A549 (cell line): ENCODE results near the gene VEZT. TPM values are rescaled to one million over a fixed set of nuclear protein-coding genes. Genes with fewer than 3 reads are reported as not detected.

Source experiments
- ATAC-seq, 2 experiments: fragments of 200-7000 bp in 1 of 2; fragments of >200 bp in 1 of 2; cut with Nextera tagmentation in 1 of 2; cut with Tn5 transposase in 1 of 2; 3 replicates each; pipeline versions ENCODE4 v1.8.0 to v1.9.1; 2018 to 2020; ENCODE audit warnings: mild to moderate bottlenecking in 1 of 2, moderate library complexity in 1 of 2
- CTCF ChIA-PET: fragments of 300-600 bp; sonication (Branson Sonifier 250); formaldehyde crosslinking; extraction: SDS; loops from one replicate; lab custom pipeline; 2021; ENCODE audit warnings: antibody characterized with exemption, inconsistent platforms; lab: Yijun Ruan, JAX
- POLR2A ChIA-PET: fragments of 350-600 bp; formaldehyde crosslinking; extraction: SDS; loops from one replicate; lab custom pipeline; 2021; ENCODE audit warnings: antibody characterized with exemption, inconsistent platforms; lab: Yijun Ruan, JAX
- DNase-seq, 2 experiments: peaks; one replicate each; pipeline versions ENCODE4 v3.0.0 to v3.0.0-alpha.2; 2011 to 2016; ENCODE audit warnings: low read depth in 1 of 2, low spot score in 1 of 2
- FAIRE-seq: peaks from 2 replicates; lab custom pipeline; 2011; peaks lifted over from hg19 to GRCh38; lab: Jason Lieb, UNC
- H3K27ac ChIP-seq, 2 experiments: fragments of >200 bp; sonication (Bioruptor Twin); formaldehyde crosslinking; 3 replicates each; pipeline ENCODE4 v1.5.1; 2016 to 2017
- H3K4me1 ChIP-seq: fragments of >200 bp; sonication (Bioruptor Twin); formaldehyde crosslinking; 3 replicates; pipeline ENCODE4 v1.6.1; 2016
- H3K4me2 ChIP-seq: fragments of >200 bp; sonication (Bioruptor Twin); formaldehyde crosslinking; 3 replicates; pipeline ENCODE4 v1.6.1; 2016
- H3K4me3 ChIP-seq: fragments of >200 bp; sonication (Bioruptor Twin); formaldehyde crosslinking; 3 replicates; pipeline ENCODE4 v1.5.1; 2016
- H3K9me3 ChIP-seq: fragments of >200 bp; sonication (Bioruptor Twin); formaldehyde crosslinking; 3 replicates; pipeline ENCODE4 v1.6.1; 2016
- CBX2 ChIP-seq: fragments of 200-600 bp; sonication (generic); IDR thresholded peaks from 2 replicates; pipeline ENCODE4 v1.6.1; 2016; ENCODE audit warnings: low read depth, mild to moderate bottlenecking, borderline replicate concordance
- CHD2 ChIP-seq: fragments of 150-350 bp; IDR thresholded peaks from 2 replicates; pipeline ENCODE4 v1.6.1; 2014; ENCODE audit warnings: low read length; ENCODE audit not compliant: partially characterized antibody
- EHF ChIP-seq: fragments of 250-450 bp; sonication (Bioruptor Pico); IDR thresholded peaks from 2 replicates; pipeline ENCODE4 v1.5.0; 2020; ENCODE audit warnings: mild to moderate bottlenecking
- EP300 ChIP-seq, 2 experiments: fragments of >200 bp; sonication (Bioruptor Twin); formaldehyde crosslinking; IDR thresholded peaks; 2 replicates in 1 of 2; 3 replicates in 1 of 2; pipeline ENCODE4 v1.6.1; 2016 to 2017
- ESRRA ChIP-seq: fragments of 150-350 bp; IDR thresholded peaks from 2 replicates; pipeline ENCODE4 v1.6.1; 2014; ENCODE audit warnings: mild to moderate bottlenecking, low read length, borderline replicate concordance
- FOSB ChIP-seq: fragments of 250-450 bp; sonication (Bioruptor Pico); IDR thresholded peaks from 2 replicates; pipeline ENCODE4 v1.5.0; 2020; ENCODE audit warnings: mild to moderate bottlenecking, moderate library complexity
- FOSL2 ChIP-seq, 2 experiments: fragments of 450-650 bp in 1 of 2; fragments of >200 bp in 1 of 2; sonication (Bioruptor Twin) in 1 of 2; formaldehyde crosslinking; IDR thresholded peaks; 2 replicates each; pipeline versions ENCODE4 v1.5.0 to v1.6.1; 2016 to 2020; ENCODE audit warnings: mild to moderate bottlenecking in 1 of 2, moderate library complexity in 1 of 2
- GATA3 ChIP-seq: IDR thresholded peaks from 2 replicates; pipeline ENCODE4 v1.6.1; 2012; ENCODE audit warnings: borderline replicate concordance
- HEYL ChIP-seq: fragments of 250-450 bp; sonication (Bioruptor Pico); IDR thresholded peaks from 2 replicates; pipeline ENCODE4 v1.8.0; 2021; ENCODE audit warnings: mild to moderate bottlenecking, moderate library complexity
- HOXA7 ChIP-seq: fragments of 250-450 bp; sonication (Bioruptor Pico); IDR thresholded peaks from 2 replicates; pipeline ENCODE4 v1.5.0; 2020; ENCODE audit warnings: mild to moderate bottlenecking, moderate library complexity
- HOXB5 ChIP-seq: fragments of 250-450 bp; sonication (Bioruptor Pico); IDR thresholded peaks from 2 replicates; pipeline ENCODE4 v1.5.0; 2020; ENCODE audit warnings: mild to moderate bottlenecking, moderate library complexity
- JUN ChIP-seq, 2 experiments: fragments of >200 bp; sonication (Bioruptor Twin); formaldehyde crosslinking; IDR thresholded peaks; 2 replicates in 1 of 2; 3 replicates in 1 of 2; pipeline ENCODE4 v1.6.1; 2016 to 2017
- JUNB ChIP-seq: fragments of >200 bp; sonication (Bioruptor Twin); formaldehyde crosslinking; IDR thresholded peaks from 2 replicates; pipeline ENCODE4 v1.6.1; 2016
- KDM5A ChIP-seq: fragments of 200-600 bp; sonication (generic); IDR thresholded peaks from 2 replicates; pipeline ENCODE4 v1.6.1; 2016; ENCODE audit warnings: antibody characterized with exemption, mild to moderate bottlenecking
- MAFK ChIP-seq: fragments of 450-650 bp; IDR thresholded peaks from 2 replicates; pipeline ENCODE4 v1.6.1; 2014; ENCODE audit not compliant: partially characterized antibody
- MYC ChIP-seq: IDR thresholded peaks from 2 replicates; pipeline ENCODE4 v1.6.1; 2012; ENCODE audit warnings: mild to moderate bottlenecking, inconsistent platforms, low read length, improper control_type of control experiment, borderline replicate concordance
- NPAS2 ChIP-seq: fragments of 250-450 bp; sonication (Bioruptor Pico); IDR thresholded peaks from 2 replicates; pipeline ENCODE4 v1.8.0; 2022; ENCODE audit warnings: mild to moderate bottlenecking, moderate library complexity, borderline replicate concordance
- POLR2A ChIP-seq: IDR thresholded peaks from 2 replicates; pipeline ENCODE4 v1.6.1; 2012; ENCODE audit warnings: mild to moderate bottlenecking, low read length
- RARB ChIP-seq: fragments of 250-450 bp; sonication (Bioruptor Pico); IDR thresholded peaks from 2 replicates; pipeline ENCODE4 v1.8.0; 2021; ENCODE audit warnings: mild to moderate bottlenecking, moderate library complexity
- RCOR1 ChIP-seq: fragments of 150-350 bp; IDR thresholded peaks from 2 replicates; pipeline ENCODE4 v1.6.1; 2014; ENCODE audit warnings: antibody characterized with exemption, low read length, low read depth
- RFX5 ChIP-seq: fragments of 450-650 bp; IDR thresholded peaks from 2 replicates; pipeline ENCODE4 v1.7.1; 2014; ENCODE audit warnings: antibody characterized with exemption, mild to moderate bottlenecking, moderate library complexity
- SMC3 ChIP-seq: fragments of >200 bp; sonication (Bioruptor Twin); formaldehyde crosslinking; IDR thresholded peaks from 3 replicates; pipeline ENCODE4 v1.6.1; 2018; ENCODE audit warnings: inconsistent platforms
- TP53 ChIP-seq: fragments of 250-450 bp; sonication (Bioruptor Pico); IDR thresholded peaks from 2 replicates; pipeline ENCODE4 v1.5.0; 2021; ENCODE audit warnings: mild to moderate bottlenecking, moderate library complexity
- ZC3H11A ChIP-seq: fragments of 450-650 bp; IDR thresholded peaks from 2 replicates; pipeline ENCODE4 v1.6.1; 2014; ENCODE audit warnings: antibody characterized with exemption, mild to moderate bottlenecking
- ZFP36 ChIP-seq: fragments of 450-650 bp; IDR thresholded peaks from 2 replicates; pipeline ENCODE4 v1.6.1; 2014; ENCODE audit warnings: borderline replicate concordance; ENCODE audit not compliant: partially characterized antibody
- ZNF302 ChIP-seq: fragments of 250-450 bp; sonication (Bioruptor Pico); IDR thresholded peaks from 2 replicates; pipeline ENCODE4 v1.9.0; 2021; ENCODE audit warnings: inconsistent platforms, mild to moderate bottlenecking, moderate library complexity
- WGBS: methylation state at CpG from one replicate; pipeline ENCODE4 v1.1.6; 2017; ENCODE audit errors: missing lambda C conversion rate; 5-methylcytosine and 5-hydroxymethylcytosine counted together
- polyA plus RNA-seq, 4 experiments: library from polyadenylated mRNA; depleted of rRNA in 3 of 4; stranded (reverse); fragments of >200 nt; fragmentation: RNase III in 1 of 4; extraction: RNeasy Plus Mini Kit Qiagen cat#74134 plus additional on column Dnase treatment in 1 of 4; gene quantifications; 2 replicates in 3 of 4; 3 replicates in 1 of 4; pipeline ENCODE4 v1.2.3, GENCODE V29; 2011 to 2017
- TF ChIP-seq, protein P1 (sequence below): fragments of >200 bp; sonication (Bioruptor Twin); formaldehyde crosslinking; IDR thresholded peaks from 3 replicates; pipeline ENCODE4 v1.5.1; 2016
- TF ChIP-seq, protein P2 (sequence below): fragments of 450-650 bp; IDR thresholded peaks from 2 replicates; pipeline ENCODE4 v1.6.1; 2014; ENCODE audit warnings: antibody characterized with exemption
- TF ChIP-seq, protein P3 (sequence below): IDR thresholded peaks from 2 replicates; pipeline ENCODE4 v1.6.1; 2012
- TF ChIP-seq, protein P4 (sequence below): IDR thresholded peaks from 2 replicates; pipeline ENCODE4 v1.6.1; 2012; ENCODE audit warnings: low read depth, borderline replicate concordance
- TF ChIP-seq, protein P5 (sequence below): fragments of >200 bp; sonication (Bioruptor Twin); formaldehyde crosslinking; IDR thresholded peaks from 2 replicates; pipeline ENCODE4 v1.6.1; 2016

The VEZT gene
- polyA plus RNA-seq, 2 of the 4 experiments (the other 2 are of a cell fraction) = 87.1 to 259 TPM

DNA sequence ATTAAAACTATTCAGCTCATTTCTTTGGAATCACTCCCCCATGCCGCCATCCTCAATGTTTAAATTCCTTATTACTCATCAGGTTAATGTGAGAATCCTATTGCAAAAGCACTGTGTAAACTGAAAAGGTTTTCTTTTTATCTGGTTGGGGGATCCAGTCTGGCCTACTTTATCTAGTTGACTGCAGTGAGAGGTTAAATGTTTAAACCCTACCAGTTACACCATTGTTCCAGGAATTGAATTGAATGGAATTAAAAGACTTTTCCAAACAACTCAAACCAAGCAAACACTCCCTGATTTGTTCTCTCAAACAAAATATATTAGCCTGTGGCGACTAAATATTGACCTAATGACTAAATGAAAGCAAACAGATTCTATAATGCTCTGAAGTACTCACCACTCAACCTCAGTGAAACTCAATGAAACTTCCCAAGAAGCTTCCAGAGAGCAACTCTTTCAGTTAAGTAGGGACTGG lies 100.5 kb downstream of the VEZT start (continued):
- TF ChIP-seq, protein P1, sequence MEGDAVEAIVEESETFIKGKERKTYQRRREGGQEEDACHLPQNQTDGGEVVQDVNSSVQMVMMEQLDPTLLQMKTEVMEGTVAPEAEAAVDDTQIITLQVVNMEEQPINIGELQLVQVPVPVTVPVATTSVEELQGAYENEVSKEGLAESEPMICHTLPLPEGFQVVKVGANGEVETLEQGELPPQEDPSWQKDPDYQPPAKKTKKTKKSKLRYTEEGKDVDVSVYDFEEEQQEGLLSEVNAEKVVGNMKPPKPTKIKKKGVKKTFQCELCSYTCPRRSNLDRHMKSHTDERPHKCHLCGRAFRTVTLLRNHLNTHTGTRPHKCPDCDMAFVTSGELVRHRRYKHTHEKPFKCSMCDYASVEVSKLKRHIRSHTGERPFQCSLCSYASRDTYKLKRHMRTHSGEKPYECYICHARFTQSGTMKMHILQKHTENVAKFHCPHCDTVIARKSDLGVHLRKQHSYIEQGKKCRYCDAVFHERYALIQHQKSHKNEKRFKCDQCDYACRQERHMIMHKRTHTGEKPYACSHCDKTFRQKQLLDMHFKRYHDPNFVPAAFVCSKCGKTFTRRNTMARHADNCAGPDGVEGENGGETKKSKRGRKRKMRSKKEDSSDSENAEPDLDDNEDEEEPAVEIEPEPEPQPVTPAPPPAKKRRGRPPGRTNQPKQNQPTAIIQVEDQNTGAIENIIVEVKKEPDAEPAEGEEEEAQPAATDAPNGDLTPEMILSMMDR = no peak
- TF ChIP-seq CHD2 (no peak), ZFP36 (peak; percentile 80), JUN (IDR thresholded peaks at IDR 0.05) (peak; percentile 99), RCOR1 (no peak), FOSL2 (IDR thresholded peaks at IDR 0.05) (peak; percentile 96), FOSL2 (CRISPR knock-in tag; IDR thresholded peaks at IDR 0.05) (peak; percentile 95), KDM5A (no peak), HOXA7 (CRISPR knock-in tag) (peak; percentile 35; the same call in 1 of the 2 replicates), EHF (CRISPR knock-in tag) (no peak), NPAS2 (CRISPR knock-in tag) (no peak), EP300 (IDR thresholded peaks at IDR 0.05) (peak; percentile 98 to 99), GATA3 (peak; percentile 98), ESRRA (no peak), ZNF302 (CRISPR knock-in tag) (no peak), CBX2 (no peak)
- TF ChIP-seq, protein P2, sequence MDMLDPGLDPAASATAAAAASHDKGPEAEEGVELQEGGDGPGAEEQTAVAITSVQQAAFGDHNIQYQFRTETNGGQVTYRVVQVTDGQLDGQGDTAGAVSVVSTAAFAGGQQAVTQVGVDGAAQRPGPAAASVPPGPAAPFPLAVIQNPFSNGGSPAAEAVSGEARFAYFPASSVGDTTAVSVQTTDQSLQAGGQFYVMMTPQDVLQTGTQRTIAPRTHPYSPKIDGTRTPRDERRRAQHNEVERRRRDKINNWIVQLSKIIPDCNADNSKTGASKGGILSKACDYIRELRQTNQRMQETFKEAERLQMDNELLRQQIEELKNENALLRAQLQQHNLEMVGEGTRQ = no peak

DNA sequence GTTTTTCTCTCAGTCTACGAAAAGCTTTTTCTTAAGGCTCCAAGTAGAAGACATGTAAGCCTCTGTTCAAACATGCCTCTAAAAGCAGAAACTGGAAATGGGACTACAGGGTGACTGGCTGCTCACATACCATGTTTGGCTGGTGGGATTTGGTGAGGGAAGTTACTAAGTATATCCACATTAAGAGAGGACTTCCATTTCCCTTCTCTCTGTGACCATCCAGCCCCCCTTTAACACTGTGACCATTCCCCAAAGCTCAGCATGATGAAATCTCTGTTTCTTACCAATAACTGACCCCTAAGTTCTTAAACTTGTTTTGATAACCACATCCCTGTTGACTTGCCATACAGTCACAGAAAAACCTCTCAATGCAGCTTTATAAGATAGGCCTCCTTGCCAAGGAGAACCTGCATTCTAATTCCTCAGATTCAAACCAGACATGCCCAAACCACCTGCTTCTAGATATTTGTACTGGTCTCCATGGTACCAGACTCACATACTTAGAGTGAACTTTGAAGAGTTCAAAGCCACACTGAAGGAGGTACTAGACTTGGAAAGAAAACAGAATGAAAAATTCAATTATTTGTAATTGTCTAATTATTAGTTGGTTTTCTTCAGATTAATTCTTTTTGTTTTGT lies 102.2 kb downstream of the VEZT start:
- POLR2A ChIA-PET = no interaction called here
- ATAC-seq (peak in 1 of 2 experiments; percentile 6; a peak in 1 of 6 replicates), DNase-seq (peak in 1 of 2 experiments; percentile 66), FAIRE-seq (no peak)
- H3K9me3 ChIP-seq = no peaks in the 10 kb centered on the region
- H3K4me2 ChIP-seq = peak overlapping the region; percentile 69
- TF ChIP-seq FOSB = no peak
- TF ChIP-seq SMC3 = no peak
- TF ChIP-seq RARB (CRISPR knock-in tag) = no peak
- TF ChIP-seq ZC3H11A = no peak
- TF ChIP-seq, protein P3, sequence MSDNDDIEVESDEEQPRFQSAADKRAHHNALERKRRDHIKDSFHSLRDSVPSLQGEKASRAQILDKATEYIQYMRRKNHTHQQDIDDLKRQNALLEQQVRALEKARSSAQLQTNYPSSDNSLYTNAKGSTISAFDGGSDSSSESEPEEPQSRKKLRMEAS = no peak
- TF ChIP-seq MYC = no peak
- TF ChIP-seq HOXB5 (CRISPR knock-in tag) = no peak
- no peak for TF ChIP-seq JUN (IDR thresholded peaks at IDR 0.05)
- TF ChIP-seq, protein P4, sequence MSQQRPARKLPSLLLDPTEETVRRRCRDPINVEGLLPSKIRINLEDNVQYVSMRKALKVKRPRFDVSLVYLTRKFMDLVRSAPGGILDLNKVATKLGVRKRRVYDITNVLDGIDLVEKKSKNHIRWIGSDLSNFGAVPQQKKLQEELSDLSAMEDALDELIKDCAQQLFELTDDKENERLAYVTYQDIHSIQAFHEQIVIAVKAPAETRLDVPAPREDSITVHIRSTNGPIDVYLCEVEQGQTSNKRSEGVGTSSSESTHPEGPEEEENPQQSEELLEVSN = no peak
- no peak for TF ChIP-seq JUNB
- TF ChIP-seq RFX5 = no peak
- TF ChIP-seq TP53 = no peak
- no peak for TF ChIP-seq GATA3
- TF ChIP-seq, protein P5, sequence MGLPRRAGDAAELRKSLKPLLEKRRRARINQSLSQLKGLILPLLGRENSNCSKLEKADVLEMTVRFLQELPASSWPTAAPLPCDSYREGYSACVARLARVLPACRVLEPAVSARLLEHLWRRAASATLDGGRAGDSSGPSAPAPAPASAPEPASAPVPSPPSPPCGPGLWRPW = no peak
- no peak for TF ChIP-seq HEYL (CRISPR knock-in tag)
- no peak for TF ChIP-seq MAFK
- no peak for TF ChIP-seq EHF (CRISPR knock-in tag)
- no peak for TF ChIP-seq POLR2A
- TF ChIP-seq KDM5A = no peak
- CTCF ChIA-PET = interaction anchor here (0.9 to 3.4 kb wide), 7 partner anchors 9 to 203 kb away, joined by 3 to 22 read pairs (median 4); no protein-coding TSS in a partner anchor
- WGBS = 85% methylated on average over 1 of the region's 1 CpG
- H3K4me1 ChIP-seq = peaks cover 92% of the 10 kb centered on the region
- peak overlapping the region; percentile 88 to 89 for H3K27ac ChIP-seq
- H3K4me3 ChIP-seq = no peak overlapping the region
